ENCODE measurements around the gene WDR33.

GRCh38 chr2:127735044-127735443 is 75.9 kb downstream of the WDR33 start:
- TF ChIP-seq, protein P1, sequence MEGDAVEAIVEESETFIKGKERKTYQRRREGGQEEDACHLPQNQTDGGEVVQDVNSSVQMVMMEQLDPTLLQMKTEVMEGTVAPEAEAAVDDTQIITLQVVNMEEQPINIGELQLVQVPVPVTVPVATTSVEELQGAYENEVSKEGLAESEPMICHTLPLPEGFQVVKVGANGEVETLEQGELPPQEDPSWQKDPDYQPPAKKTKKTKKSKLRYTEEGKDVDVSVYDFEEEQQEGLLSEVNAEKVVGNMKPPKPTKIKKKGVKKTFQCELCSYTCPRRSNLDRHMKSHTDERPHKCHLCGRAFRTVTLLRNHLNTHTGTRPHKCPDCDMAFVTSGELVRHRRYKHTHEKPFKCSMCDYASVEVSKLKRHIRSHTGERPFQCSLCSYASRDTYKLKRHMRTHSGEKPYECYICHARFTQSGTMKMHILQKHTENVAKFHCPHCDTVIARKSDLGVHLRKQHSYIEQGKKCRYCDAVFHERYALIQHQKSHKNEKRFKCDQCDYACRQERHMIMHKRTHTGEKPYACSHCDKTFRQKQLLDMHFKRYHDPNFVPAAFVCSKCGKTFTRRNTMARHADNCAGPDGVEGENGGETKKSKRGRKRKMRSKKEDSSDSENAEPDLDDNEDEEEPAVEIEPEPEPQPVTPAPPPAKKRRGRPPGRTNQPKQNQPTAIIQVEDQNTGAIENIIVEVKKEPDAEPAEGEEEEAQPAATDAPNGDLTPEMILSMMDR (IDR thresholded peaks at IDR 0.05), result no peak
- TF ChIP-seq POLR2A (IDR thresholded peaks at IDR 0.05), result no peak

Measured in tibial nerve (tissue), 3 donors.